Skeletal muscle satellite cell (primary cell): ENCODE measurements around the gene PCCA.
"Not testable (repeated sequence)": the region's sequence is repeated elsewhere in the genome, so short reads cannot be mapped to it uniquely, and the experiment has no call there.

ENCODE experiments used
- H3K27me3 ChIP-seq: 2 replicates; pipeline ENCODE4 v1.7.0; 2013; ENCODE audit warnings: low read length; ENCODE audit not compliant: control insufficient read depth, insufficient read depth
- H3K36me3 ChIP-seq: 2 replicates; pipeline ENCODE4 v1.7.0; 2013; ENCODE audit warnings: mild to moderate bottlenecking, control low read depth, low read length; ENCODE audit not compliant: insufficient read depth
- H3K4me1 ChIP-seq: 2 replicates; pipeline ENCODE4 v1.7.0; 2013; ENCODE audit warnings: low read length; ENCODE audit not compliant: control insufficient read depth, insufficient read depth
- H3K4me2 ChIP-seq: 2 replicates; pipeline ENCODE4 v1.7.0; 2013; ENCODE audit warnings: mild to moderate bottlenecking, low read length
- H3K4me3 ChIP-seq: 2 replicates; pipeline ENCODE4 v1.7.0; 2013; ENCODE audit warnings: low read length
- H3K9ac ChIP-seq: 2 replicates; pipeline ENCODE4 v1.7.0; 2013; ENCODE audit warnings: mild to moderate bottlenecking, low read depth, low read length, moderate library complexity
- H3K9me3 ChIP-seq: replicated peaks from 2 replicates; pipeline ENCODE4 v1.7.0; 2013; ENCODE audit warnings: mild to moderate bottlenecking, control low read depth, low read length

The PCCA gene

DNA sequence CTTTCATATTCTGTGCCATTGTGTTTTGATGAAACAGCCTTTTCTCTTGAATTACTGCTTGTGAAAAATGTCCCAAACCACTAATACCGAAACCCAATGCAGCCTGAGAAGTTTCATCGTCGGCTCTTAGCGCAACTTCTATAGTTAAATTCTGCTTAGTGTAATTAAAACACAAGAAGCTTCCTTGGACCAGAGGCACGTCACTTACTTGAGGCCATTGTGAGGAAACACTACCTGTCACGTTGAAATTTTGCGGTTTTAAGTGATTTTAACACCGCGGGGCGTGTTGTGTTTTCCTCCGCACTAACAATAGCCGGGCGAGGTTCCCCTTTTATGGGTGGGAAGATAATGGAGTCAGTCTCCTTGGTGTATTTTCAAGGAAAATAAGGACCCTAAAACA, 428.8 kb downstream of the PCCA start:
- Histone ChIP-seq H3K4me2 (no peak overlapping the region), H3K4me3 (no peak overlapping the region), H3K36me3 (no peaks in the 10 kb centered on the region), H3K27me3 (no peaks in the 10 kb centered on the region), H3K4me1 (peaks cover 12% of the 10 kb centered on the region), H3K9me3 (no peaks in the 10 kb centered on the region), H3K9ac (no peak overlapping the region)

DNA sequence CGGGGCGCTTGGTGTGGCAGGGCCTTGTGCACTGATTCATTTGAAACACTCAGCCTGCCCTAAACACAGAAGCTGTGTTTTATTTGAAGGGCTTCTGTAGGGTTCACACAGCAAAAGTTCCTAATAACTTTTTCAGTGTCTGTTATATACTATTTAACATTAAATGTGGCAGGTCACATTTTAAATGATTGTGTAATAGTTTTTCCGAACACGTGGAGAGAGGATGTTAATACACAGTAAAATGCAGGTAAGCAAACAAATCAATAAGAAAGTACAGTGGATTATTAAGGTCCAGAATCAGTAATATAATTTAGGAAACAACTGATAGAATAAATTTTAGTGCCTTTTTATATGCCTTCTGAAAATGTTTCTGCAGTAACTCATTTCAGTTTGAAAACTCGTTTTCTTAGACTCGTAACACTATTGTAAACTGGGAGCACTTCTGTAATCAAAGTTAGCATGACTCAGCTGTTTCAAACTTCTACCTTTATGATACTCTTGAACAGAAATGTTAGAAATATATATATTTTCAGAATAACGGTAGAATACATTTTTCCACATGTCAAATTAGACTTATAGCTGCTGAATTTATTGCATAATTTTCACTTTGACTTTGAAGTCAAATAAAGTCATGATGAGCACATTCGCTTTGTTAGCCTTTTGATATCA, 429.6 kb downstream of the PCCA start:
- H3K36me3 ChIP-seq = no peaks in the 10 kb centered on the region
- H3K4me3 ChIP-seq = no peak overlapping the region
- H3K27me3 ChIP-seq = no peaks in the 10 kb centered on the region
- H3K9me3 ChIP-seq = no peaks in the 10 kb centered on the region
- peaks cover 11% of the 10 kb centered on the region for H3K4me1 ChIP-seq
- no peak overlapping the region for H3K9ac ChIP-seq
- H3K4me2 ChIP-seq = no peak overlapping the region

DNA sequence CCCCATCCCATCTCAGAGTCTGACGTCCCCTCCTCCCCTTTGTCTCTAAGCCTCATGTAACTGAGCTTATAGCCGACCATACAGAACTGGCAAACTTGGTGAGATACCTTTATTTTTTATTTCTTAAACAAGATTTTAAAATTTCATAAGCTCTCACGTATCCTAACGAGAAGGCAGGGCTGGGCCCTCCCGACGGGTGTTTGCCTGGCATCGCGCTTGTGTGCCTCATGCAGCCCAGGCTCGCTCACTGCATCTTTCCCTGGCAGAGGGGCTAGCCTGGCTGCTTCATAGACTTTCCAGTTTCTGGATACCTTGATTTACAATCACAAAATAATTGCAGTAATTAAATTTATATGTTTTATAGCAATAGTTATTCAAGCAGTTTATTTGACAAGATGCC, 430.7 kb downstream of the PCCA start:
- Histone ChIP-seq H3K4me2 (no peak overlapping the region), H3K27me3 (no peaks in the 10 kb centered on the region), H3K9me3 (no peaks in the 10 kb centered on the region), H3K4me3 (no peak overlapping the region), H3K36me3 (no peaks in the 10 kb centered on the region), H3K4me1 (peaks cover 1% of the 10 kb centered on the region), H3K9ac (no peak overlapping the region)

DNA sequence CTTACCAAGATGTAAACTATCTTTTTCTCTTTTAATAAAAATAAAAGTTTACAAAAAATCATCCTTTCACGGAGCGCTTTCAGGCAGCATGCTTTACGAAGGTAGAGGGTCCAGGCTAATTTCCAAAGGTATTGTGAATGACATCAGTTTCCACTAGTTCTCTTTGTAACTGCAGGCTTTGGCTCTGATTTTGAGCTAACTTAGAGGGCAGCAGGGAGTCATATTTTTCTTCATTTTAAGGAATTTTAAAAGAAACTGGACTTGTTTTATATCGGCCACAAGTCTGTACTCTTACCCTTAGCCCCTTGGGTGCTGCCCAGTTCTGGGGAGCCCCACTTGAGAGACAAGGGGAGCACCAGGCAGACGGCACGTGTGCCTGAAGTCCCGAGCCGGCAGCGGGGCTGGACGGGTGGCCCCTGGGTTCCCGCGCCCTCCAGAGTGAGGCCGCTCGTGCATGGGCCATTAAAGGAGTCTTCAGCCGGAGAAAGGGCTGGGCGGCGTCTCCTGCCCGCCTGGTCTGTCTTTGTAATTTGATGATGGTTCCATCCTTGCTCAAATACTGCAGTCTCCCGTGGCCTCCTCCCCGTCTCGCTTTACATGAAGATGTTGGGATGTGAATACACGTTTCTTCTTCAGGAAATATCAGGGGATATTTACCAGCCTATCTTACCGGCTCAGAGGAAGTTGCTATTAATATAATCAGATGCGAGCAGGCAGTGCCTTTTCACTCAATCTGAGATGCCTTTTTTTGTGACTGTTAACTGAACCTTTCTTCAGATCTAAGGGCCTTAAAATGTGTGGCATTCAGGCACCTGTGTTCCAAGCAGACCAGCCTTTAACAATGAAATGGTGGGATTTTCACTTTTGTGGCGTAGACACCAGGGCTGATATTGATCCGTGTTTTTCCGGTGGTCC, 432.3 kb downstream of the PCCA start:
- no peaks in the 10 kb centered on the region for H3K9me3 ChIP-seq
- H3K36me3 ChIP-seq = no peaks in the 10 kb centered on the region
- H3K27me3 ChIP-seq = no peaks in the 10 kb centered on the region
- H3K9ac ChIP-seq = no peak overlapping the region
- no peak overlapping the region for H3K4me2 ChIP-seq
- H3K4me3 ChIP-seq = no peak overlapping the region
- no peaks in the 10 kb centered on the region for H3K4me1 ChIP-seq

DNA sequence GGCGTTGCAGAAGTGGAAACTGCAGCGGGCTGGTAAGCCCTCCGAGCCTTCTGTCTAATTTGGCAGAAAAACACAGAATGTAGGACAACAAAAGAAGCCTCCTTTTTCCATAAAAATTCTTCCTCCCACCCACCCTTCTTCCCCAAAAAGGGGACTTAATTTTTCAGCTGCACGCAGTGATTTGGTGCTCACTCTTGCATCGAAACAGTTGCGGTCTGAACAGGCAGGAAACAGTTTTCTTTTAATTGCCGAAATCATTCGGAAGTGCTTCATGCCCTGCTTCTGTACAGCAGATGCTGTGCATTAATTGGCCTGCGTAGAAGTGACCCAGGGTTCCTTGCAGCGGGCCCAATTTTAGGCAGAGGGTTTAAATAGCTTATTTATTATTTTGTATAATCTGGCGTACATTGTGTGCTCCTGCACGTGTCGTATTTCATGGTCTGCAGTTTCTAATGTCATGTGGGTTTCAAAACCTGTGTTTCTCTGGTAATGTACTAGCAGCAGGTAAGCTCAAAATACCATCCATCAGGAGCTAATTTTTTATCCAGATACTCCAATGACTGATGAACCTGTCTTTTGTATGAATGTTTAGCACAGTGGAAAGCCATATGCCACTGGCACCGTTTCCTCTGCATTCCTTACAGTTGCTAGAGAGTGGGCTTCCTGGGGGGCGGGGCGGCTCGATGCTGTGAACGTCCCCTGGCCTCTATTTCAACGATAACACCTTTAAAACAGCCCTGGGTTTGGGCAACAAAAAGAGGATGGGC, 433.1 kb downstream of the PCCA start:
- Histone ChIP-seq H3K9ac (no peak overlapping the region), H3K4me1 (no peaks in the 10 kb centered on the region), H3K27me3 (no peaks in the 10 kb centered on the region), H3K4me2 (no peak overlapping the region), H3K36me3 (no peaks in the 10 kb centered on the region), H3K9me3 (no peaks in the 10 kb centered on the region), H3K4me3 (no peak overlapping the region)

DNA sequence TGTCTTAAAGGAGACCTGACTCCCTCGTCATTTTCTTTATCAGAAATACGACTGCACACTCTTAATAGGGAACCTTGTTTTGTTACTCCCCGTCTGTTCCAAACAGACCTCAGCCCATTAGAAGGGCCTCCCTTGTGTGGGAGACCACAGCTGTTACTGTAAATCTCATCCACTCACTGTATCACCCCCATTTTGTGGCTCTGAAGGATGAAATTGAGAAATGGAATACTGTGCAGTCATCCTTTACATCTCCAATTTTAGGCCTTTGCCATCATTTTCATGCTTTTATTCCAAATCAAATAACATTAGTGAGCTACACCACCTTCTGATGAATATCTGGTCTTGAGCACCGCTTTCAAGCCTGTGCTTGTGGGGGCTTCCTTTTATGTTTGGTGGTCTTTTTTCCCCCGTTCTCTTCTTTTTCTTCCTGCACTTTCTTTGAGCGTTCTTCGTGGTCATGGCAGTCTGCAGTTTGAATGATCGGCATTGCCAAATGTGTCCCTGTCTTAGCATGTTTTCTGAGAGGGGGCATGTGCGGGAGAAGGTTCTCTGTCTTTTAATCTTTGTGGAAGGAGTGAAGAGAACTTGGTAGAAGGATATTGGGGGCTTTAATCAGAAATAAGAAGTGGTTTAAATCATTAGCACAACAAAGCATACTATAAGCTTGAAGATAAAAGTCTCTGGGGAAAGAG, 433.9 kb downstream of the PCCA start:
- Histone ChIP-seq H3K4me3 (no peak overlapping the region), H3K36me3 (no peaks in the 10 kb centered on the region), H3K9ac (no peak overlapping the region), H3K4me1 (no peaks in the 10 kb centered on the region), H3K9me3 (no peaks in the 10 kb centered on the region), H3K27me3 (no peaks in the 10 kb centered on the region), H3K4me2 (no peak overlapping the region)

DNA sequence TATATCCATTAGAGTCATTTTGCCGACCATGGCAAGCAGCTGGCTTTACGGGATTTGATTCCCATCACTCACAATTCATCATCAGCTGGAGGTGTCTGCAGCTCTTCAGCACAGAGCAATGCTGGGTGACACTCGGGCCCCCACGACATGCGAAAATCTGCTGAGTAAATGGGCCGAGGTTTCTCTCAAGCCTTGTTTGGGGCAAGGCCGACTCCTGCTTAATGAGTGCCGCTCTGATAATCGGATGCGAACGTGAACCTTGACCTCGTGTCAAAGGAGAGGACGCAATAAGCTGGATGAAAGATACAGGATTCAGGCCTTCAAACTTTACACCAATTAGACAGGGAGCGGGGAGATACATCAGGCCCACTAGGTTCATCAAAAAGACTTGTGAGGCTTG, 434.5 kb downstream of the PCCA start:
- no peak overlapping the region for H3K9ac ChIP-seq
- no peak overlapping the region for H3K4me2 ChIP-seq
- no peaks in the 10 kb centered on the region for H3K36me3 ChIP-seq
- H3K4me3 ChIP-seq = no peak overlapping the region
- H3K4me1 ChIP-seq = no peaks in the 10 kb centered on the region
- no peaks in the 10 kb centered on the region for H3K27me3 ChIP-seq
- H3K9me3 ChIP-seq = no peaks in the 10 kb centered on the region

DNA sequence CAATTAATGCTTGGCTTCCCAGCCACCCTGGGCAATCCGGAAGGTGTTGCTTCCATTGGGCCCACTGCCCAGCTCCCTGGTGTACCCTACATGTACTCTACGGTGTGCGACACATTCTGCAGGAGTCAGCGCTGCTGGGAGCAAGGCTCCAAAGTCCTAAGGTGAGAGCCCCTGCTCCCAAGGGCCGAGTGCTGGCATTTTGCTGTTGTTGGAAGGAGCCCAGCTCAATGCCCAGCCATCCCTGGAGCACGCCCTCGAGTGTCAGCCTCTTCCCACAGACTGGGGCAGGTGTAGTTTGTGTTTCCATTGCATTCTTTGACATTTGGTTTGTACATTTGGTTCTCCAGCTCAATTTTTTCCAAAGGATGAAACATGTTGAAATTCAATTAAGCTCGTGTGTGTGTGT, 435.1 kb downstream of the PCCA start:
- no peak overlapping the region for H3K4me3 ChIP-seq
- H3K9me3 ChIP-seq = no peaks in the 10 kb centered on the region
- no peaks in the 10 kb centered on the region for H3K27me3 ChIP-seq
- no peaks in the 10 kb centered on the region for H3K4me1 ChIP-seq
- H3K4me2 ChIP-seq = no peak overlapping the region
- no peak overlapping the region for H3K9ac ChIP-seq
- H3K36me3 ChIP-seq = no peaks in the 10 kb centered on the region

DNA sequence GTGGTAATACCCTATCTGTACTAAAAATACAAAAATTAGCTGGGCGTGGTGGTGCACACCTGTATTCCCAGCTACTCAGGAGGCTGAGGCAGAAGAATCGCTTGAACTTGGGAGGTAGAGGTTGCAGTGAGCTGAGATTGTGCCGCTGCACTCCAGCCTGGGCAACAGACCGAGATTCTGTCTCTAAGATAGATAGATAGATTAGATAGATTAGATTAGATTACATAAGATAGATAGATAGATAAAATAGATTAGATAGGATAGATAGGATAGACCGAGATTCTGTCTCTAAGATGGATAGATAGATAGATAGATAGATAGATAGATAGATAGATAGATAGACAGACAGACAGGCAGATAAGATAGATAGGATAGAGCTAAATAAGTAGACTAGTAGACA, 435.8 kb downstream of the PCCA start:
- not testable (repeated sequence) for H3K4me1 ChIP-seq, H3K4me3 ChIP-seq, H3K9ac ChIP-seq, H3K36me3 ChIP-seq, H3K27me3 ChIP-seq, H3K9me3 ChIP-seq, H3K4me2 ChIP-seq

DNA sequence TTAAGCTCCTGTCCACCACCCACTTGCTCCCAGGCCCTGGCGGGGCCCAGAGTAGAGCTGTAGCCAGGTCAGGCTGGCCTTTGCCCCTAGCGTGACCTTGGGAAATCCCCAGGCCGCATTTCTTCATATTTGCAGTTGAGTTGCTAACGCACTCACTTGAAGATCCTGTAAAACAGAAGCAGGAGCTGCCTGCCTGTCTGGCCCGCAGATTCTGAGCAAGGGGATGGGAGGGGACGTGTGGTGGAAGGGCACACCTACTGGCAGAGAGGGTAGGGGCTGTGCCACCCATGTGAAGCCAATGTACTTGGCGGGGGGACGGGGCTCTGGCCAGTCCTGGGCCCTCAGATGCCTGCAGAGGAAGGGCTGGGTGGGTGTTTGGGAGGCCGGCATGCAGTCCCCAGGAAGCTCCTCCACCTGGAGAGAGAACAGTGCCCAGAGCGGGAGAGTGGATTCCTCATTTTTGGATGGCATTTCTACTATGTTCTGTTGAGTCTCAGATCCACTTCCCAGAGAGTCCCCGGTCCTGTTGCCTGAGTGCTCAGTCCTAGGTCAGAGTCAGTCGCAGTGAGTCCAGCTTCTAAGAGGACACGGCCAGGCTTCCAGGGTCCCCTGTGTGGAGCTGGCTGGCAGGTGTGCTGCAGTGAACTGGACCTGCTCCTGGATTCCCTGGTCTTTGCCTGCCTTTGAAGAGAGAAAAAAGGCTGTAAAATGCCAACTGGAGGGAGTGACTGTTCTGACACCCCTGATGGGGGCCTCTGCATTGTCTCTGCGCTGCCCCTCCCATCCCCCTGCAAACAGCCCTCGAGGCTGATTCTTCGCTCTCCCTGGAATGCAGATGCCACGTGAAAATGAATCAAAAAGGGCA, 436.8 kb downstream of the PCCA start:
- H3K4me2 ChIP-seq = no peak overlapping the region
- no peak overlapping the region for H3K9ac ChIP-seq
- no peaks in the 10 kb centered on the region for H3K9me3 ChIP-seq
- no peak overlapping the region for H3K4me3 ChIP-seq
- H3K27me3 ChIP-seq = no peaks in the 10 kb centered on the region
- peaks cover 4% of the 10 kb centered on the region for H3K36me3 ChIP-seq
- peaks cover 5% of the 10 kb centered on the region for H3K4me1 ChIP-seq
